RWPE2 (cell line): Measurements from ENCODE around the gene APRT.

ENCODE experiments used
- ATAC-seq: fragments of 200-7000 bp; cut with Tn5 transposase; 3 replicates; pipeline ENCODE4 v1.9.1; 2021; ENCODE audit warnings: low read depth
- DNase-seq: peaks from one replicate; pipeline ENCODE4 v3.0.0-alpha.2; 2020; ENCODE audit warnings: low spot score
- H3K27ac ChIP-seq: fragments of 450-650 bp; 2 replicates; pipeline ENCODE4 v1.5.1; 2017; ENCODE audit warnings: mild to moderate bottlenecking; ENCODE audit not compliant: poor library complexity, severe bottlenecking
- H3K27me3 ChIP-seq: fragments of 250-450 bp; sonication (Bioruptor Pico); 2 replicates; pipeline ENCODE4 v1.5.1; 2021; ENCODE audit warnings: mild to moderate bottlenecking, moderate library complexity; ENCODE audit not compliant: insufficient read depth, poor library complexity, severe bottlenecking
- H3K36me3 ChIP-seq: fragments of 250-450 bp; sonication (Bioruptor Pico); 2 replicates; pipeline ENCODE4 v1.5.1; 2020; ENCODE audit warnings: low read depth, mild to moderate bottlenecking, moderate library complexity
- H3K4me1 ChIP-seq: fragments of 250-450 bp; sonication (Bioruptor Pico); 2 replicates; pipeline ENCODE4 v1.5.1; 2021; ENCODE audit warnings: mild to moderate bottlenecking, moderate library complexity; ENCODE audit not compliant: insufficient read depth, poor library complexity, severe bottlenecking
- H3K4me3 ChIP-seq: fragments of 250-450 bp; sonication (Bioruptor Pico); 2 replicates; pipeline ENCODE4 v1.5.1; 2021; ENCODE audit warnings: mild to moderate bottlenecking, moderate library complexity; ENCODE audit not compliant: severe bottlenecking
- H3K9me3 ChIP-seq: fragments of 250-450 bp; sonication (Bioruptor Pico); 2 replicates; pipeline ENCODE4 v1.5.1; 2021; ENCODE audit warnings: mild to moderate bottlenecking, moderate library complexity; ENCODE audit not compliant: severe bottlenecking
- CTCF ChIP-seq: fragments of 450-650 bp; IDR thresholded peaks from one replicate; pipeline ENCODE4 v1.5.1; 2017; ENCODE audit warnings: mild to moderate bottlenecking, moderate library complexity; ENCODE audit not compliant: poor library complexity, severe bottlenecking

Gene APRT

GRCh38 chr16:88804173-88804551 lies 7.6 kb downstream of the APRT start:
- ATAC-seq (no peak; the same call in 2 of the 3 replicates), DNase-seq (no peak)
- Histone ChIP-seq H3K36me3 (peaks cover 48% of the 10 kb centered on the region), H3K9me3 (no peaks in the 10 kb centered on the region), H3K4me1 (no peaks in the 10 kb centered on the region), H3K27me3 (no peaks in the 10 kb centered on the region), H3K27ac (peak overlapping the region; percentile 84), H3K4me3 (peak overlapping the region; percentile 69)
- TF ChIP-seq CTCF, result no peak

- TF ChIP-seq CTCF, result no peak
- H3K4me1 ChIP-seq, result no peaks in the 10 kb centered on the region
- no peaks in the 10 kb centered on the region for H3K27me3 ChIP-seq
- no peaks in the 10 kb centered on the region for H3K9me3 ChIP-seq
- peak; percentile 75 for DNase-seq
- H3K4me3 ChIP-seq, result peak within 1 kb of the TSS; percentile 69
- H3K36me3 ChIP-seq, result peaks cover 40% of the 10 kb centered on the region
- peak; percentile 2 for ATAC-seq
- peak within 1 kb of the TSS; percentile 84 for H3K27ac ChIP-seq
Measured at GRCh38 chr16:88803264-88803987, 8.3 kb downstream of the APRT start, which contains the start of gene CDT1. TSS of gene CDT1 (plus strand) at chr16:88803789. CDS start at chr16:88803832, 43 bp downstream.

- DNase-seq (no peak), ATAC-seq (no peak)
- H3K4me1 ChIP-seq, result no peaks in the 10 kb centered on the region
- peaks cover 10% of the 10 kb centered on the region for H3K36me3 ChIP-seq
- no peak overlapping the region for H3K27ac ChIP-seq
- H3K27me3 ChIP-seq, result no peaks in the 10 kb centered on the region
- H3K4me3 ChIP-seq, result no peak overlapping the region
- TF ChIP-seq CTCF, result no peak
- H3K9me3 ChIP-seq, result no peaks in the 10 kb centered on the region
Measured at GRCh38 chr16:88800277-88800592, 11.5 kb downstream of the APRT start.

GRCh38 chr16:88799569-88800276 lies 12.0 kb downstream of the APRT start:
- DNase-seq, result peak; percentile 68
- Histone ChIP-seq H3K4me1 (no peaks in the 10 kb centered on the region), H3K27me3 (no peaks in the 10 kb centered on the region), H3K4me3 (no peak overlapping the region), H3K27ac (no peak overlapping the region), H3K9me3 (no peaks in the 10 kb centered on the region), H3K36me3 (peaks cover 5% of the 10 kb centered on the region)
- no peak for ATAC-seq
- no peak for TF ChIP-seq CTCF
